Esophagus squamous epithelium (tissue), 4 donors: Measurements from ENCODE around the gene ARF6.
A peak's percentile ranks its signal among the peaks of the same experiment; 100 is the strongest.

ENCODE experiments used
- POLR2A ChIP-seq, 4 donors: fragments of 450-650 bp; IDR thresholded peaks; one replicate each; pipeline ENCODE4 v1.6.1; 2017; ENCODE audit warnings: antibody characterized with exemption in 4 of 4, mild to moderate bottlenecking in 4 of 4, moderate library complexity in 3 of 4
- TF ChIP-seq, protein P1 (sequence below), 6 experiments: fragments of 450-650 bp in 4 of 6; fragments of 200-600 bp in 2 of 6; sonication (generic) in 2 of 6; IDR thresholded peaks; one replicate each; pipeline ENCODE4 v1.5.1; 2016 to 2019; ENCODE audit warnings: antibody characterized with exemption in 6 of 6, mild to moderate bottlenecking in 4 of 6, moderate library complexity in 4 of 6

- TF ChIP-seq POLR2A (IDR thresholded peaks at IDR 0.05): peak in 3 of 4 donors; percentile 97 to 99 (median 98)
- TF ChIP-seq, protein P1, sequence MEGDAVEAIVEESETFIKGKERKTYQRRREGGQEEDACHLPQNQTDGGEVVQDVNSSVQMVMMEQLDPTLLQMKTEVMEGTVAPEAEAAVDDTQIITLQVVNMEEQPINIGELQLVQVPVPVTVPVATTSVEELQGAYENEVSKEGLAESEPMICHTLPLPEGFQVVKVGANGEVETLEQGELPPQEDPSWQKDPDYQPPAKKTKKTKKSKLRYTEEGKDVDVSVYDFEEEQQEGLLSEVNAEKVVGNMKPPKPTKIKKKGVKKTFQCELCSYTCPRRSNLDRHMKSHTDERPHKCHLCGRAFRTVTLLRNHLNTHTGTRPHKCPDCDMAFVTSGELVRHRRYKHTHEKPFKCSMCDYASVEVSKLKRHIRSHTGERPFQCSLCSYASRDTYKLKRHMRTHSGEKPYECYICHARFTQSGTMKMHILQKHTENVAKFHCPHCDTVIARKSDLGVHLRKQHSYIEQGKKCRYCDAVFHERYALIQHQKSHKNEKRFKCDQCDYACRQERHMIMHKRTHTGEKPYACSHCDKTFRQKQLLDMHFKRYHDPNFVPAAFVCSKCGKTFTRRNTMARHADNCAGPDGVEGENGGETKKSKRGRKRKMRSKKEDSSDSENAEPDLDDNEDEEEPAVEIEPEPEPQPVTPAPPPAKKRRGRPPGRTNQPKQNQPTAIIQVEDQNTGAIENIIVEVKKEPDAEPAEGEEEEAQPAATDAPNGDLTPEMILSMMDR (IDR thresholded peaks at IDR 0.05): peak in 2 of 6 experiments; percentile 16 to 66
These were observed at the start of gene ARF6 for GRCh38 chr14:49892636-49893308.
